HTERT RPE-1 (cell line): Measurements from ENCODE around the gene ARHGAP26.
"Not testable (repeated sequence)": the region's sequence is repeated elsewhere in the genome, so short reads cannot be mapped to it uniquely, and the experiment has no call there.

Experiments
- in situ Hi-C: fragments of 300-500 bp; cut with MboI; formaldehyde crosslinking; loops from 4 replicates; pipeline ENCODE4 v1.14.3; 2020; ENCODE audit warnings: low sequenced_read_pairs

The ARHGAP26 gene

GRCh38 chr5:142978252-142978651 lies 208.1 kb downstream of the ARHGAP26 start:
- in situ Hi-C loops: no loop called here

GRCh38 chr5:142978726-142979125 lies 208.5 kb downstream of the ARHGAP26 start:
- in situ Hi-C loops: no loop called here

- in situ Hi-C loops: no loop called here
Measured at GRCh38 chr5:142979636-142980035, 209.5 kb downstream of the ARHGAP26 start.

DNA sequence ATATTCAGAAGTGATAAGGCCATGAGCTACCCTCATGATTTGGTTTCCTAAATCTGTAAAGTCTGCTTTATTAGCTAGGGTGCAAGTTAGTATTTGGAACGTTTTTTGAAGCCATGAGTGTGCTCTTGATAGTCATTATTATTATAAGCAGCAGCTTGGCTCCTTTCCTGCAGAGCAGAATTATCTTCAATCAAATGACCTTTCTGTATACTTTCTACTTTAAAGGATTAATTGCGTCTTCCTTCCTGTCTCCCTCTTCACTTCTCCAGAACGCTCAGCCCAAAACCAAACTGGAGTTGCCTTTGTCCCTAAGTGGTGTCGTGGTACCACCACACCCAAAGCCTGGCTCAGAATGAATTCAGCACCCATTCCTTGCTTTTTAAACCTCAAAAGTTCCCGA lies 211.3 kb downstream of the ARHGAP26 start:
- in situ Hi-C loops: no loop called here

DNA sequence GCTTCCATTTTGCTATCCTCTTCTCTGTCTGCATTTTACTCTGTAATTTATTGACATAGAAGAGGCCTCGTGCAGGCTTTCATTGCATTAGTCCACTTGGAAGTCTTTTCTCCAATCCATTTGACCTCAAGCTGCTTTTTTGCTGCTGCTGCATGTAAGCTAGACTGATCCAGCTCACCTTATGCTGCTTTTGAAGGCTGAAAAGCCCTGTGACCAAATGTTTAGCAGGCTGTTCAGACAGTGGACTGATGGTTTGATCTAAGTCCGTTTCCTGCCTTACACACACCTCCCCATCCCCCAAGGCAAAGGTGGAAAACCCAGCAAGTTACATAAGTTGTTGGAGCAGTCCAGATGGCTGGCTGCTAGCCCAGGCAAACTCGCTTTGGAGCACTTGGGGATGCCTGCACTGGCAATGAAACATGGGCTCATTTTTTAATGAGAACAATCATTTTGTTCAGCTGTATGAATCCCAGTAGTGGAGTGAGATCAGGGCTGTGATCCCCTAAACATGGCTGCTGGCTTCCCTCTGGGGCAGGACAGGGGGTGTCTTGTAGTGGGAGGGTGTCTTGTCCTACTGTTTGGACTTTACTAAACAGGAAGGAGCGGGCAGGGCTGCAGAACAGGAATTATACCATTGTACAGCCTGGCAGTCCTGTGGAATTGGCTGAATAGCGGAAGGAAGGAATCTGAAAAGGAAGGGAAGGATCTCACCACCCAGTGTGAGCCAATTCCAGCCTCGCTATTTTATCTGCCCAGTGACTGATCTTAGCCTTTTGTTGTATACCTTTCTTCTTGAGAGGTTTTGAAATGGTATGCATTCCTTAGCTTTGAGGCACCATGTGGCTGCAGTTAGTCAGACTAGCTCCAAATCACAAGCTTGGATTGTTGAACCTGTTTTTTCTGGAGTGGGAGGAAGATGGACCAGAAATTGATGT lies 212.0 kb downstream of the ARHGAP26 start:
- in situ Hi-C loops: no loop called here

- in situ Hi-C loops: no loop called here
Measured at GRCh38 chr5:142982821-142983200, 212.6 kb downstream of the ARHGAP26 start.

DNA sequence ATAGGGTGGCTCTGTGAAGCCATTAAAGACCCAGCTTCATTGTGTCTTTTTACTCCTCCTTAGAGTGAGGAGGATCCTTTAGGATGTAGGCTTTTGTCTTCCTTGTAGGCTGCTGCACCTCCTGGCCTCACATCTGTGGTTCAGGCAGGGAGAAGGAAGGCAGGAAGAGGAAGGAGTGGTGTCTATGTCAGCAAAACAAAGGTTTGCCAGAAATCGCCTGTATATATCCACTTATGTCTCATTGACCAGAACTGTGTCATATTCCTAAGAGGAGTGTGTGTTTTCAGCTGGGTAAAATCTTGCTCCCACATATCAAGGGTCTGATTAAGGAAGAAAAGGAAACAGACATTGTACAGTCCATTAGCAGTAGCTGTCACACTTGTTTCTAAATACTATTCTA lies 213.8 kb downstream of the ARHGAP26 start:
- in situ Hi-C loops: no loop called here

GRCh38 chr5:142984525-142984924 lies 214.3 kb downstream of the ARHGAP26 start:
- in situ Hi-C loops: no loop called here

GRCh38 chr5:142989270-142989669 lies 219.1 kb downstream of the ARHGAP26 start:
- in situ Hi-C loops: not testable (repeated sequence)

DNA sequence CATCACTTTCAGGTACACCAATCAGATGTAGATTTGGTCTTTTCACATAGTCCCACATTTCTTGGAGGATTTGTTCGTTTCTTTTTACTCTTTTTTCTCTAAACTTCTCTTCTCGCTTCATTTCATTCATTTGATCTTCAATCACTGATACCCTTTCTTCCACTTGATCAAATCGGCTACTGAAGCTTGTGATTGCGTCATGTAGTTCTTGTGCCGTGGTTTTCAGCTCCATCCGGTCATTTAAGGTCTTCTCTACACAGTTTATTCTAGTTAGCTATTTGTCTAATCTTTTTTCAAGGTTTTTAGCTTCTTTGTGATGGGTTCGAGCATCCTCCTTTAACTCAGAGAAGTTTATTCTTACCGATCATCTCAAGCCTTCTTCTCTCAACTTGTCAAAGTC lies 219.9 kb downstream of the ARHGAP26 start:
- in situ Hi-C loops: not testable (repeated sequence)

DNA sequence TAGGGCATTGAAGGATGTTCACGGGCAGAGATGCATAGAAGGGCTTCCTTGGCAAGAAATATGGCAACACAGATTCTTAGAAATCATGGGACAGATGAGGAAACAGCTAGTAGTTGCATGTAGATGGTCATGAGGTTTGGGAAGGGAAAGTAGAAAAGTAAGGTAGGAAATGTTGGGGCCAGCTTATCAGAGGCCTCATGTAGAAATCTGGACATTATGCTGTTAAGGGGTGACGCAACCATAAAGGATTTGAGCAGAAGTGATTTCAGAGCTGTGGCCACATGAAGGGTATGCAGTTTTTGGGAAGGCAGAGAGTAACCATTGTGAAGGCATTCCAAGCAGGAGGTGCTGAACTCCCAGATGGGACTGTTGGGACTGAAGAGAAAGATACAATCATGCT lies 224.0 kb downstream of the ARHGAP26 start:
- in situ Hi-C loops: no loop called here

DNA sequence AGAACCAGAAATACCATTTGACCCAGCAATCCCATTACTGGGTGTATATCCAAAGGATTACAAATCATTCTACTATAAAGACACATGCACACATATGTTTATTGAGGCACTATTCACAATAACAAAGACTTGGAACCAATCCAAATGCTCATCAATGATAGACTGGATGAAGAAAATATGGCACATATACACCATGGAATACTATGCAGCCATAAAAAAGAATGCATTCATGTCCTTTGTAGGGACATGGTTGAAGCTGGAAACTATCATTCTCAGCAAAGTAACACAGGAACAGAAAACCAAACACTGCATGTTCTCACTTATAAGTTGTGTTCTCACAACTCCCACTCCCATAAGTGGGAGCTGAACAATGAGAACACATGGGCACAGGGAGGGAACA lies 225.4 kb downstream of the ARHGAP26 start:
- in situ Hi-C loops: not testable (repeated sequence)

DNA sequence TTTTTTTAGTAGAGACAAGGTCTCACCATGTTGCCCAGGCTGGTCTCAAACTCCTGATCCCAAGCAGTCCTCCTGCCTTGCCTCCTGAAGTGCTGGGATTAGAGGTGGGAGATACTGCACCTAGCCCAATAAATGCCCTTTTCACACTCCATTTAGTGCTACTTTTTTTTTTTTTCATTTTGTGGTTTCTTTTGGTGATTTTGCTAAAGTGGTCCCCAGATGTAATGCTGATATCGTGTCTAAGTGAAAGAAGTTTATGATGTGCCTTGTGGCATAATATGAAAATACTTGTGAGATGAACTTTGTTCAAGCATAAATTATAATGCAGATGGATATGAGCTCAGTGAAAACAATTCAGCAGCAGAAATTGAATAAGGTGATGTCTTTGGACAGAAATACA lies 227.4 kb downstream of the ARHGAP26 start:
- in situ Hi-C loops: no loop called here

DNA sequence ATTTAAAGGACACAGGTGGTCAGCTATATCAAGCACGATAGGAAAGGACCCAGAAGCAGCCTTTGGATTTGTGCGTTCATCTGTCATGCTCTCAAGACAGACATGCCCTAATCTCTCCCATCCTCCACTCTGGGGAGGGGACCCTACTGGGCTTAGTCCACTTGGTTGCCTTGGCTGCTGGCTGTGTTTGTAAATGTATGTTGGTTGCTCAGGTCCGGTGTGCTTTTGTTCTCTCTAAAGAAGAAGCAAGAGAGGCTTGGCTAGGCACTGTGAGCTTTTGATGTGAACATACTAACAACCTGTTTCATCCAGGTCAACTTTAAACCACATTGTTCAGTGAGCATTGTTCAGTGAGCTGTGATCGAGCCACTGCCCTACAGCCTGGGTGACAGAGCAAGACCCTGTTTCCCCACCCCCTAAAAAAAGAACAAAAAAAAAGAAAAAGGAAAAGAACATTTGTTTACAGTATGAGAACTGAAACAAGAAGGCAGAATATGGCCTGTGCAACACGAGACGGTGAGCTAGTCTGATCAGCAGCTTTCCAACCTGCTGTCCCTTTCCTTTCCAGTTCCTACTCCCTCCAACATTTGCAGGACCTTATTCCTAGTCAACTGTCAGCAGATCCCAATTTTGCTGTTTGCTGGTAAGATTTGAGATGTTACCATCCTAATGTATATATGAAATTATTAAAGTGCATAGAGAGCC lies 228.3 kb downstream of the ARHGAP26 start:
- in situ Hi-C loops: no loop called here

GRCh38 chr5:143000551-143000950 lies 230.4 kb downstream of the ARHGAP26 start:
- in situ Hi-C loops: not testable (repeated sequence)

DNA sequence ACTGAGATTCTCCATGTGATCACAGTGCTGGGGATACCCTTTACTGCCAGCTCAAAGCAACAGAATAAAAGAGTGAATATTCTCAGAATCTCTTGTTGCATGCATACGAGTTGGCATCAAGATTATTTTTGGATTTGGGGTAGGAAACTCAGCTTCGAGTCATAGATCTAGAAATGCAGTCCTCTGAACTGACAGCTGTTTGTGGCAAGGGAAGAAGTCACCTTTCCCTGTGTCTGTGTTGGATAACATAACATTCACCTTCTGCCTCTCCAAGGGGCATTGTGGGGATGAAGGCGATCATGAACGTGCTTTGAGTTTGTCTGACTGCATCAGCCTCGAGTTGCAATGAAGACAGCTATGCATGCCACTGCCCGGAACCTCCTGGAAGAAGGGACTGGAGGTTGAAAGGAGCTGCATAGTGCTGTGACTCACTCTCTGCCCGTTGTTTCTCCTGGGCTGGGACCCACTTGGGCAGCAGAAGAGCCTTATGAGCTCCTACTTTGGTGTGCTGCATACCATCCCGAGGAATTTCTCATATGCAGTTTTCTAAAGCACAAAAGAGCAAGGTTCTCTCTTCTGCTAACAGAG lies 231.7 kb downstream of the ARHGAP26 start:
- in situ Hi-C loops: no loop called here

- in situ Hi-C loops: no loop called here
Measured at GRCh38 chr5:143002459-143003327, 232.5 kb downstream of the ARHGAP26 start.

DNA sequence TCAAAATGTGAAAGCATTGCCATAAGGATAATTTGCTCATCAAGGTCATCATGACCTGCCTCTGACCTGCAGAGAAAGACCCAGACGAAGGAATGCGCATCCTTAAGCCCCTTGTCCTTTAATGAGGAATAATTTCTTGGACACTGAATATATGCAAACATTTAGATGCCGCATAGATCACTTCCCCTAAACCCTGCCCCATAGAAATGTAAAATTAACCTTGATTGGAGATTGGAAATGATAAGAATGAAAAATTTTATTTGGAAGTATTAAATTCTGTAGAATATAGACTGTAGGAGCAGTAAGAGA lies 233.1 kb downstream of the ARHGAP26 start:
- in situ Hi-C loops: no loop called here

GRCh38 chr5:143004361-143005145 lies 234.4 kb downstream of the ARHGAP26 start:
- in situ Hi-C loops: no loop called here

- in situ Hi-C loops: no loop called here
Measured at GRCh38 chr5:143006501-143006900, 236.3 kb downstream of the ARHGAP26 start.
